ENCODE results near the gene C11orf91.

Gene C11orf91

GRCh38 chr11:33690290-33691065 is 10.1 kb downstream of the C11orf91 start:
- H3K4me3 ChIP-seq (replicated peaks; ENCODE audit: low read depth, low read length), result no peak overlapping the region
- peak; percentile 98 for DNase-seq (ENCODE audit: low read depth)
- TF ChIP-seq, protein P1, sequence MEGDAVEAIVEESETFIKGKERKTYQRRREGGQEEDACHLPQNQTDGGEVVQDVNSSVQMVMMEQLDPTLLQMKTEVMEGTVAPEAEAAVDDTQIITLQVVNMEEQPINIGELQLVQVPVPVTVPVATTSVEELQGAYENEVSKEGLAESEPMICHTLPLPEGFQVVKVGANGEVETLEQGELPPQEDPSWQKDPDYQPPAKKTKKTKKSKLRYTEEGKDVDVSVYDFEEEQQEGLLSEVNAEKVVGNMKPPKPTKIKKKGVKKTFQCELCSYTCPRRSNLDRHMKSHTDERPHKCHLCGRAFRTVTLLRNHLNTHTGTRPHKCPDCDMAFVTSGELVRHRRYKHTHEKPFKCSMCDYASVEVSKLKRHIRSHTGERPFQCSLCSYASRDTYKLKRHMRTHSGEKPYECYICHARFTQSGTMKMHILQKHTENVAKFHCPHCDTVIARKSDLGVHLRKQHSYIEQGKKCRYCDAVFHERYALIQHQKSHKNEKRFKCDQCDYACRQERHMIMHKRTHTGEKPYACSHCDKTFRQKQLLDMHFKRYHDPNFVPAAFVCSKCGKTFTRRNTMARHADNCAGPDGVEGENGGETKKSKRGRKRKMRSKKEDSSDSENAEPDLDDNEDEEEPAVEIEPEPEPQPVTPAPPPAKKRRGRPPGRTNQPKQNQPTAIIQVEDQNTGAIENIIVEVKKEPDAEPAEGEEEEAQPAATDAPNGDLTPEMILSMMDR (IDR thresholded peaks at IDR 0.05; ENCODE audit: low read length, missing control alignments), result no peak

- no peak for DNase-seq (ENCODE audit: low read depth)
- H3K4me3 ChIP-seq (replicated peaks; ENCODE audit: low read depth, low read length), result no peak overlapping the region
- TF ChIP-seq, protein P1 (IDR thresholded peaks at IDR 0.05; ENCODE audit: low read length, missing control alignments), result no peak
Measured at GRCh38 chr11:33689501-33689900, 11.1 kb downstream of the C11orf91 start.

GRCh38 chr11:33689085-33689484 is 11.5 kb downstream of the C11orf91 start:
- DNase-seq (ENCODE audit: low read depth), result no peak
- H3K4me3 ChIP-seq (replicated peaks; ENCODE audit: low read depth, low read length), result no peak overlapping the region
- TF ChIP-seq, protein P1 (IDR thresholded peaks at IDR 0.05; ENCODE audit: low read length, missing control alignments), result no peak

- DNase-seq (ENCODE audit: low read depth), result peak; percentile 86
- no peak overlapping the region for H3K4me3 ChIP-seq (replicated peaks; ENCODE audit: low read depth, low read length)
- TF ChIP-seq, protein P1 (IDR thresholded peaks at IDR 0.05; ENCODE audit: low read length, missing control alignments), result peak; percentile 80
Measured at GRCh38 chr11:33687733-33688479, 12.7 kb downstream of the C11orf91 start.

DNA sequence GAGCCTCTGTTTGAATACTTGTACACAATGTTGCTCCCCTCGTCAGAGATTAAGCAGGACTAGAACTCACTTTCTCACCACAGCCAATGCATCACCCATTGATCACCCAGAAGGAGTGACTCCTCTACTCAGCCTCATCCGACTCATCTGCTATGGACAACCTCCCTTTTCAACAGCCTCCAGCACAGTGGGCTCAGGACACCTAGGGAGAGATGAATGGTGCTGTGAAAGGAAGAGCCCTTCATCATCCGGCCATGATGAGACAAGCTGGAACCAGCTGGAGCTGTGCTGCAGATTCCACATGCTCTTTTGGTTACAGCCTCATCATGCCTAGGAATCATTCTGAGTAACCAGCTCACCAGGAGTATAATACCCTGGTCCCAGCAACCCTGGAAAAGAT is 15.5 kb downstream of the C11orf91 start:
- no peak for DNase-seq (ENCODE audit: low read depth)
- TF ChIP-seq, protein P1 (IDR thresholded peaks at IDR 0.05; ENCODE audit: low read length, missing control alignments), result no peak

GRCh38 chr11:33684003-33684706 is 16.5 kb downstream of the C11orf91 start:
- TF ChIP-seq, protein P1 (IDR thresholded peaks at IDR 0.05; ENCODE audit: low read length, missing control alignments), result no peak
- no peak for DNase-seq (ENCODE audit: low read depth)
- H3K4me3 ChIP-seq (replicated peaks; ENCODE audit: low read depth, low read length), result no peak overlapping the region

More for the DNA sequence above, 15.5 kb downstream of the C11orf91 start:
- H3K4me3 ChIP-seq (replicated peaks; ENCODE audit: low read depth, low read length), result no peak overlapping the region

Data from fibroblast of pulmonary artery (primary cell).